LHCN-M2 (cell line): ENCODE results near the gene HIF1A. TPM values are rescaled to one million over a fixed set of nuclear protein-coding genes. Genes with fewer than 3 reads are reported as not detected.
"Not testable (repeated sequence)": the region's sequence is repeated elsewhere in the genome, so short reads cannot be mapped to it uniquely, and the experiment has no call there.

Source experiments
- DNase-seq: peaks from one replicate; pipeline ENCODE4 v3.0.0-alpha.2; 2012; ENCODE audit warnings: low read depth
- polyA plus RNA-seq: library from polyadenylated mRNA; unstranded; fragments of >200 nt; gene quantifications from one replicate; pipeline ENCODE4 v1.2.1, GENCODE V29; 2012; ENCODE audit warnings: missing spikeins
- total RNA-seq: library from RNA; depleted of rRNA; stranded (reverse); fragments of >200 nt; gene quantifications from 2 replicates; pipeline ENCODE4 v1.2.3, GENCODE V29; 2014; rRNA removed

The HIF1A gene
- 918 and 1,000 TPM in 2 replicates for total RNA-seq
- polyA plus RNA-seq = 299 TPM

DNA sequence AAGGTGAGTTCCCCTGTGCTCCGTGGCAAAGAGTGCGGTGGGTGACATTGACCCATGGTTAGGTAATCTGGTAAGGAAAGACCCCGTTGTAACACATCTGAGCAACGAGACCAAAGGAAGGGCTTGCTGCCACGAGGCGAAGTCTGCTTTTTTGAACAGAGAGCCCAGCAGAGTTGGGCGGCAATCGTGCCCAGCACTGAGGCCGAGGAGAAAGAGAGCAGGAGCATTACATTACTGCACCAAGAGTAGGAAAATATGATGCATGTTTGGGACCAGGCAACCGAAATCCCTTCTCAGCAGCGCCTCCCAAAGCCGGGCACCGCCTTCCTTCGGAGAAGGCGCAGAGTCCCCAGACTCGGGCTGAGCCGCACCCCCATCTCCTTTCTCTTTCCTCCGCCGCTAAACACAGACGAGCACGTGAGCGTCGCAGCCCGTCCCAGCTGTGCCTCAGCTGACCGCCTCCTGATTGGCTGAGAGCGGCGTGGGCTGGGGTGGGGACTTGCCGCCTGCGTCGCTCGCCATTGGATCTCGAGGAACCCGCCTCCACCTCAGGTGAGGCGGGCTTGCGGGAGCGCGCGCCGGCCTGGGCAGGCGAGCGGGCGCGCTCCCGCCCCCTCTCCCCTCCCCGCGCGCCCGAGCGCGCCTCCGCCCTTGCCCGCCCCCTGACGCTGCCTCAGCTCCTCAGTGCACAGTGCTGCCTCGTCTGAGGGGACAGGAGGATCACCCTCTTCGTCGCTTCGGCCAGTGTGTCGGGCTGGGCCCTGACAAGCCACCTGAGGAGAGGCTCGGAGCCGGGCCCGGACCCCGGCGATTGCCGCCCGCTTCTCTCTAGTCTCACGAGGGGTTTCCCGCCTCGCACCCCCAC lies at the start of gene HIF1A:
TSS of gene HIF1A (plus strand) at position 684 of the 865 bp plus-strand sequence. CDS start 292 bp downstream, outside the sequence.
- DNase-seq = peak; percentile 99

DNA sequence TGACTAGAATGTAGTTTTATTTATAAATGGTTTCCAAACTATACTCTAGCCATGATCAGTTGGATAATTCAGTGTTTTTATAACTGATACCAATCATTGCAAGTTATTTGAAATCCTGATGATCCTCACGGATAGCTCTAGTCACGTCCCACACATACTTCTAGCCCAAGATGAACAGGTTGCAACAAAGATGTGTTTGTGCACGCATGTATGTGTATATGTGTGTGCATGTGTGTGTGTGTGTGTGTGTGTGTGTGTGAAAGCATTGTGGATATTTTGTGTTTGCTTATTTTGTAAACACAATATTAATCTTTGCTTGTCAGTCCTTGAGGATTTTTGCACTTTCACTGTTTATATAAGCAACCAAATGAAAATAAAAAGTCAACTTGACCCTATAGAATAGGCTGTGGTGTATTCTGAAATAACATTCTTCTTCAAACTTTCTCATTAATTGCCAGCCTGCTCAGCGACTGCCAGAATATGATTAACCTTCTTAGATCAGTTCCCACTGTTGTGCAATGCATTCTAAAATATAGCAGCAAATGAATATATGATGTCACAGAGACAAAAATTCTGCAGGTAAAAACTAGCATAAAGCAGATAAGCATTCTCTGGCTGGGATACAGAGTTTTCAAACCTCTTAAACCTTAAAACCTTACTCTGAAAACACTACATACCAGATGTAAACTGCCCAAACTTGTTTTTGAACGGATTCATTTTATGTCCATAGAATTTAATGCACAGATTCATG lies 48.8 kb upstream of the HIF1A start:
- no peak for DNase-seq

DNA sequence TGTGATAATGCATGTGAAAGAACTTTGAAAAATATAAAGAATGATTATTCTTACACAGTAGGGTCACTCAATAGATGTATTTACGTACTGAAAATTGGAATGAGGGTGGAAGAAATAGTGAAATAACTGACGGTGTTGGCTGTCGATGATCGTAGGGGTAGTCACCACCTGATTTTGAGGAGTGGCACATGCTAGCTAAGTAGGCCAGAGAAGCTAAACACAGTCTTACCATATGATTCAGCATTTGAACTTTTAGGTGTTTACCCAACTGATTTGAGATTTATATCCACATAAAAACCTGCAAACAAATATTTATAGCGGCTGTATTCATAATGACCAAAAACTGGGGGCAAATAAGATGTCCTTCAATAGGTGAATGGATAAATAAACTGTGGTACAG lies 47.6 kb upstream of the HIF1A start:
- no peak for DNase-seq

DNA sequence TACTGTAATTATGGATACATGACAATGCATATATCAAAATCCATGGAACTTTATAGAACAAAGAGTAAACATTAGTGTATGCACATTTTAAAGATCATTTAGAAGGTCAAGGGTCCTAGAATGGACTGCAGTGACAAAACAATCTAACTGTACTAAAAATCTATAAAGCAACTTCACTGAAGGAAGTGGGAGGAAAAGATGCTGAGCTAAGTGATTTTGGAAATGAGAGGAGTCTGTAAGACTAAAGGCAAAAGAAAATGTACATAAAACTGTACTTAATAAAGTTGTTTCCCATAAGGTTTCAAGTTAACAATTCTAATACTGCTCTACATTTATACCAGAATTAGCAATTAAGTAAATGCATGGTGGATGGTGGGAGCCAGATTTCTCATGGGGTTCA lies 46.9 kb upstream of the HIF1A start:
- no peak for DNase-seq

DNA sequence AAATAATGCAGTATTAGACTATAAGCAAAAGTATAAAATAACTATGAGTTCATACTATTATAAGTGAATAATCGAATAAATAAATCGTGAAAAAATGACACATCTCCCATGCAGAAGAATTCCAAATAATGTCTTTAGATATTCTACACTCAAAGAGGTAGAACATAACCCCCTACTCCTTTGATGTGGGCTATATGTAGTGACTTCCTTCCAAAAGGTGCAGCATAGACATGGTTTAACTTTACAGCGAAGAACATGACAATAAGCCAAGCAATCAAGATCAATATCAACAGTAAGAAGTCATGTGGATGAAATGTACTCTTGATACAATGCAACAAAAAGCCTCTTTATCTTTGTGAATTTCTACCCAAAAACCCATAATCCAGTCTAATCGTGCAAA lies 46.0 kb upstream of the HIF1A start:
- DNase-seq = no peak

DNA sequence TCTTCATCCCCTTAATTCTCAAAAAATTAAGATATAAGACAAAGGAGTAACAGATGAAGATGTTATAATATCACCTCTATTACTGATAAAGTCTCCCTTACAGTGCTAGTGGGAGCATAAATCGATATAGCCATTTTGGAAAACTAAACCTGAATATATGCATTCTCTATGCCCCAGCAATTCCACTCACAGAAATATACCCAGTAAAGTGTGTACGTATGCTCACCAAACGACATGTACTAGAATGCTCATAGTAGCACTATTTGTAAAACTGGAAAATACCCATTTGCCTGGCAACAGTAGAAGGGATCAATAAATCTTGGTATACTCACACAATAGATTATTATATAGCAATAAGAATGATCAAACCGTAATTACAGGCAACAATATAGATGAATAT lies 44.0 kb upstream of the HIF1A start:
- DNase-seq = no peak

DNA sequence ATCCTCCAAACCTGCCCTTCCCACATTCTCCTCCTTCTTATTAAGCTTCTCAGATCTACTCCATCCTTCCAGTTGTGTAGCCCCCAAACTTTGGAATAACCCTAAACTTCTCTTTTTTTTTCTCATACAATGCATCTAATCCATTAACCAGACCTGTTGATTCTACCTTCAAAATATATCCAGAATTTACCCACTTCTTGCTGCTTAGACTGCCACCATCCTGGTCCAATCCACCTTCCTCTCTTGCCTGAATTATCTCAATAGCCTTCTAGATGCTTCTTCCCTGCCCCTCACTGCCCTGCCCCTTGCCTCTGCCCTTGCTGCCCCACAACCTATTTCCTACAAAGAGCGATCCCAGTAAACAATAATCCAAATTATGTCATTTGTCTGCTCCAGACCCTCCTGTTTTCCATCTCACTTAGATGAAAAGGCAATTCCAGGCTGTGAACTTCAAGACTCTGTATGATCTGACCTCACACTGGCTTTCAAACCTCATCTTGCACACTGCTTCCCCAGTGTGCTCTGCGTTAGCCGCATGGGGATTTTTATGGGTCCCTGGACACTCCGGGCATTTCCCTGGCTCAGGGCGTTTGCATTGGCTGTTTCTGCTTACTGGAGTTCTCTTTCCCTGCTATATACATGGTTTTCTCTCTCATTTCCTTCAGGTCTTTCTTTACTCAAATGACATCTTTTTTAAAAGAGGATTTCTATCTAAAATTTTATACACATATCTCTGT lies 42.6 kb upstream of the HIF1A start:
- peak; percentile 73 for DNase-seq

DNA sequence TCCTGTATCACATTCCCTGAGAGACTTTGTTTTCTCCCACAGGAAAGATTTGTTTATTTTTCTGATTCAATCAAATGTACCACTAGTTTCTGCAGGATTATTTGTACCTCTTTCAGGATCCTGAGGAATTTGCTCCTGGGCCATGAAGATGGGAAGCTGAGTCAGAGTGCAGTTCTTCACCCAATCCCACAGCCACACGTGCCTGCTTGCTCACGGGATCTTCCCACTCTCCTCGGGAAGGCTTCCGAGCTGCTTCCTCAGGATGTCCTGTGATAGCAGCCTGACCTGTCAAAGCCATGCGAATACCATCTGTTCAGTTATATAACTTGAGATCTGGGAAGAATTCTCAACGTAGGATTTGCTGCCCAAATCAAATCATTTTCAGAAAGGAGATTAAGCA lies 41.8 kb upstream of the HIF1A start:
- DNase-seq = peak; percentile 96

DNA sequence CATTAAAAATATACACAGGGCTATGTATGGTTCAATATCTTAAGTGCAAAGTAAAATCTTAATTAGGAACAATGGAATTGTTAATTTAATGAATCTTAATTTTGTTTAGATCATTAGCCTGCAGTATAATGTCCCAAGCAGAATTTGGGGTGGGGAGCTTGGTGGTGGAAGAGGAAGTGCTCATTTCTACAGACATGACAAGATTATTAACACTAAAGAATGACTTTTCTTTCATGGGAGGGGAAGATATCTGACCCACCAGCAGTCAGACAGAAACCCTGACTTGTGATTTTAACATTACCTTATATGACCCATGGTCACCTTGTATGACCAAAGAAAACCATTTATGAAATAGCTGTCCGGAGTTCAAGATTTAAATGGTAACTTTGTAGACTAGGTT lies 41.3 kb upstream of the HIF1A start:
- DNase-seq = no peak

DNA sequence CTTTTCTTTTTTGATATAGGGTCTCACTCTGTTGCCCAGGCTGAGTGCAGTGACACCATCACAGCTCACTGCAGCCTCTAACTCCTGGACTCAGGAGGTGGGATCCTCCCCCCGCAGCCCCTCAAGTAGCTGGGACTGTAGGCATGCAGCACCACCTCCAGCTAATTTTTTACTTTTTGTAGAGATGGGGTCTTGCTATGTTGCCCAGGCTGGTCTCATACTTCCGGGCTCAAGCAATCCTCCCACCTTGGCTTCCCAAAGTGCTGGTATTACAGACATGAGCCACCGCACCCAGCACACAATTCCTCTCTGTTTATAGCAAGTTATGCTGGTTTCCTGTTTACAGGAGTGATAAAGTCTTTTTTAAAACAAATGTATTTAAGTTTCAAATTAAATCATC lies 39.5 kb upstream of the HIF1A start:
- DNase-seq = no peak

DNA sequence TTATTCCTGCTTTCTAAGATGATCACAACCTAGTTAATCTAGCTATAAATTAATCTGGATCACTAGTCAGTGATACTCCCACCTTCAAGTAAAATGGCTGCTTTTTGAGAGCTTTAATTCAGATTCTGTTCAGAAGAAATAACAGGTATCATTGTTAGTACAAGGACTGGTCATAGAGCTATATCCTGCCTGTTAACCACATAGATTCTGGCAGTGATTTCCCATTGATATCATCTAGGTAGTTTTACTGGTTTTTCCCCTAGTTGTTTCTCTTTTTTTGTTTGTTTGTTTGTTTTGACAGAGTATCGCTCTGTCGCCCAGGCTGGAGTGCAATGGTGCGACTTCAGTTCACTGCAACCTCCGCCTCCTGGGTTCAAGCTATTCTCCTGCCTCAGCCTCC lies 39.0 kb upstream of the HIF1A start:
- DNase-seq = no peak

DNA sequence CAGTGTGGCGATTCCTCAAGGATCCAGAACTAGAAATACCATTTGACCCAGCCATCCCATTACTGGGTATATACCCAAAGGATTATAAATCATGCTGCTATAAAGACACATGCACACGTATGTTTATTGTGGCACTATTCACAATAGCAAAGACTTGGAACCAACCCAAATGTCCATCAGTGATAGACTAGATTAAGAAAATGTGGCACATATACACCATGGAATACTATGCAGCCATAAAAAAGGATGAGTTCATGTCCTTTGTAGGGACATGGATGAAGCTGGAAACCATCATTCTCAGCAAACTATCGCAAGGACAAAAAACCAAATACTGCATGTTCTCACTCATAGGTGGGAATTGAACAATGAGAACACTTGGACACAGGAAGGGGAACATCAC lies 37.2 kb upstream of the HIF1A start:
- not testable (repeated sequence) for DNase-seq

DNA sequence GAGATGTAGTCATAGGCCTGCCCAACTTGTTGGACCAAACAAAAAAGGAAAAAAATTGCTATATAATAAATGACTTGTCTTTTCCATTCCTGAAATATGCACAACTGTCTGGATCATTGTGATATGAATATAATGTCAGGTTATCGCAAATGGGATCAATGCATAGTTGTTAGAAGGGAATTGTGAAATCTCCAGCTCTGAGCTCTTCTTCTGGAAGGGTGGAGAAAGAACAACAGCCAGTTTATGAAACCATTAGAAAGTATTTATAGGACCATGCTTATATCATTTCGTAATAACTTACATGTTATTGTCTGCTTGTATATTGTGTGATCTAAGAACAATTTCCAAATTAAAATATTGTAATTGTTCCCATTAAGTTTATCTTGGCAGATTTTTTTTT lies 35.7 kb upstream of the HIF1A start:
- no peak for DNase-seq

DNA sequence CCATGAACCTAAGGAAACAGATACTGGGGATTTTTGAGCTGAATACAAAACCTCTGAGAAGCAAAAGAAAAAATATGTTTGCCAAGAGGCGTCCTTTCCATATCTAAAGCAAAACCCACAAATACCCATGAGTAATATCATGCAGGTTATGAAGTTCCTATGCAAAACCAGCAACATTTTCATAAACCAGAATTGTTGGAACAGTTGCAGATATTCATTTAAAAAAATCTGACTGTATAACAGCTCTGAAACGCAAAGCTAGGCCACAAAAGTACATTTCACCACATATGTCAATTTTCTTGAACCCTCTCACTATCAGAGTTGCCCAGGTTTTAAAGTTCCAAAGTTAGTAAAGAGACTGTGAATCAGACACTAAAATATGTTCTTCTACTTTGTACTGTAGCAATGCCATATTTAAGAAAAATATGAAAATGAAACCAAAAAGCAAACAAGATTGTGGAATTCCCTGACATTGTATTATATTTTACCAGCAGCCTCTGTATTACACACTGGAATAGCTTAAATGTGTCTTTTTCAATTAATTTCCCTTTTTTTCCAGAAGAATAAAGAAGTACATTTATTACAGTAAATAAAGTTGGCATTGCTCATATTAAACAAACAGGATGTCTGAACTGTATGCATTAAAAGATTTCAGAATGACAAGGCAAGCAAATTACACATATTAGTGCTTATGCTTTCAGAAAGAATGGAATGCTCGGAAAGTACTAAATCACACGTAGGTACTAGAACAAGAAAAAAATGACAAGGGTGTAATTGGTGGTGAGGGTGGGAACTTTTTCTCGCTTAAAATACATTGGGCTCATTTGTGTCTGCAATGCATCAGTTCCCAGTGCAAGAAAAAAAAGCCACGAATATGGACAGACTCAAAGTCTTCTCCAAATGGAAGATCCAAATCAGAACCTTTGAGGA lies 33.6 kb upstream of the HIF1A start:
- DNase-seq = peak; percentile 80

DNA sequence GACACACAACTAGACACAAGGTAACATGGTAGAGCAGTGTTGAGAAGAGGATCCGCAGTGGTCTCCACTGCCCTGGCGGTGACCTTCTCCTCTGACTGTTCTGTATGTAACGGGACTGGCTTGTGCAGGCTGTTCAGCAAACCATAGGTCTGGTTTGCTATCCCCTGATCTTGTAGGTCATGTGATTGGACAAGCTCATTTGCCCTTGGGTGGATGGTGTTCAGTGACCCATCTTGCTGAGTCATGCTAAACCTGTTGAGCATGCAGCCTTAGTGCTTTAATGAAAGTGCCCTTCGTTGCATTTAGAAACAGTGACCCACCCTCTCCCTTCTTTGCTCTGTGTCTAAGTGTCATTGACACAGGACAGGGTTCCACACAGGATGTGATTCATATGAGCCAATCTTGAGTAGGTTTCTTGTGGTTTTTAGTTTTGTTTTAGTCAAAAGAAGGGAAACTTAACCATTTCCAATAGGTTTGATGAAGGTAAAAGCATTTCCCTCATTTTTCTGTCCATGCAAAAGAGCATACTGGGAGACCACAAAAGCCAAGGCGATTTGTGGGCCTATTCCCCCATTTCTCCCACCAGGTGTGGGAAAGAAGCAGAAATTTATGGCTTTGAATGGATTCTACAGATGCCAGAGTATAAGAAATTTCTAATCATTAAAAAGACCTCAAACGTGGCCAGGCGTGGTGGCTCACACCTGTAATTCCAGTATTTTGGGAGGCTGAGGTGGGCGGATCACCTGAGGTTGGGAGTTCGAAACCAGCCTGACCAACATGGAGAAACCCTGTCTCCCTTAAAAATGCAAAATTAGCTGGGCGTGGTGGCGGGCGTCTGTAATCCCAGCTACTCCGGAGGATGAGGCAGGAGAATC lies 32.6 kb upstream of the HIF1A start:
- peak; percentile 89 for DNase-seq

DNA sequence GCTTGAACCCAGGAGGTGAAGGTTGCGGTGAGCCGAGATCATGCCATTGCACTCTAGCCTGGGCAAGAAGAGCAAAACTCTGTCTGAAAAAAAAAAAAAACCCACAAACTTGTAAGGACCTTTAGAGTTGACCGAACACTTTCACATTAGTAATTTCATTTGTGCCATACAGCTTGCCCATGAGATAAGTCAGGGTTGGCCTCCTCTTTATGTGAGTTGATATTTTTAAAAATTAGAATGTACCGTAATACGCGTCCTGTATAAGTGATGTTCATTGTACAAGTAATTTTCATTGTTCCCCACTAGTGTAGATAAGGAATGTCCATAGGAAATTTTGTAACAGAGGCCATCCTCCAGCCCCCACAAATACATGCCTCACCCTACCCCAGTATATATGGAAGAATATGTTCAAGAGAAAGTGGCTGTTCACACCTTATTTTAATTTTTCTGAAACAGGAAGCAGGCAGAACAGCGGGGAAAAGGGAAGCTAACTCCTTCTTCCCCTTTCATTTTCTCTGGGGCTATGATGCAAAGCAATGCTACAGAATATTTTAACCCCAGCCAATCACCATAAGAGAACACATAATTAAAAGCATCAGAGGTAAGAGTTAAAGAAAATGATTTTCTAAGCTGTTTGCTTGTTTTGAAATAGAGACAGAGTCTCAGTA lies 31.9 kb upstream of the HIF1A start:
- no peak for DNase-seq

DNA sequence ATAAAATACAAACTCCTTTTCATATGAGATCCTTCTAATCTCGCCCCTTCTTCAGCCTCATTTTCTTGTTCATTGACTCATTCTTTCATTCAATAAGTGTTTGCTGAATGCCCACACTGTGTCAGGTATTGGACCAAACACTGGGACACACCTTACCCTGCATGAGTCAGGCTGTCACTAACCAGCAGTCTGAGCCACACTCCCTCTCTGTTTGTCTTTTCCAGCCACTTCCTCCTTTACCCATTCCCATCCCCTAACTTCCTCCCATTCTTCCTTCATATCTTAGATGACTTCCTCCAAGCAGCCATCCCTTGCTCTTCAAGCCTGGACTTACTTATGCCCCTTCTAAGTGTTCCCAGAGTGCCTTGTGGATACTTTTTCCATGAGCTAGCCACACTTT lies 27.0 kb upstream of the HIF1A start:
- no peak for DNase-seq

DNA sequence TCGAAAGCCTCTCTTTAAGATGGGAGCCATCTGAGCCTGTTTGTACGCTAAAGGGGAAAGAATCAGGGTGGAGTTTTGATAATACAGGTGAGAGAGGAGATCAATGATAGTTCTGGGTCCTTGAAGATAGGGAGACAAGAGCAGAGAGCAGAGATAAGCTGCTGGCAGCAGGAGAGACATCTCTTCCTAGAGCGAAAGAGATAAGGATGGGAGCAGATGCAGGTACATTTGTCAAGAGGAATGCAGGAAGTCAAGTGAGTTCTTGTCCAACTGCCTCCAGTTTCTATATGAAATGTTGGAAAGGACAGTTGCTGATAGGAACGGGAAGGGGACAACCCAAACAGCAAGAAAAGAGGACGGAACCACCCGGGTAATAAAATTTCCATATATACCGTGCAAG lies 24.7 kb upstream of the HIF1A start:
- no peak for DNase-seq

DNA sequence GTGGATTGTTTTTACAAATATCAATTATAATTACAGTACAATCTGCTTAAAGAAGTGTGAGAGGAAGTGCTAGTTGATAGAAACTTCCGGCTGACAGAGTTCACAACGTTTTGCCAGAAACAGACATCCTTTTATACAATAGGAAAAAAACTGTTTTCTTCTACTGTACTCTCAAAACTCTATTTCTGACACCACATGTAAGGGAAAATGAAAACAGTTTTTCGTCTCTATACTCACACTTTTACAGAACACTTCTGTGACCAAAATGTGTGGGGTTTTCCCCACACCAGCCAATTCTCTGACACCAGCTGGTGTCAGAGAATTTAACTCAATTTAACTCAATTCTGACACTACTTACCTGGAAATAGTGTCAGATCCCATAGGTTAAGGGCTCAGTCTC lies 24.2 kb upstream of the HIF1A start:
- DNase-seq = no peak

DNA sequence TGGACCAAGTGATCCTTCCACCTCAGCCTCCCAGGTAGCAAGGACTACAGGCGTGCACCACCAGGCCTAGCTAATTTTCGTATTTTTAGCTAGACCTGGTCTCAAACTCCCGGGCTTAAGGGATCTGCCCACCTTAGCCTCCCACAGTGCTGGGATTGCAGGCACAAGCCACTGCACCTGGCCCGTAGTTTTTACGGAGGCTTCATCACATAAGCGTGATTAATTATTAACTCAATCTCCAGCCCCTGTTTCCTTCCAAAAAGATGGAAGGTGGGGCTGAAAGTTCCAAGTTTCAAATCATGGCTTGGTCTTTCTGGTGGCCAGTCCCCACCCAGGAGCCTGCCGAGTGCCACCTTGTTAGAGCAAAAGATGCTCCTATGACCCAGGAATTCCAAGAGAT lies 22.5 kb upstream of the HIF1A start:
- no peak for DNase-seq
